Measurements from ENCODE around the gene BIRC3.

GRCh38 chr11:102346456-102346747 lies 29.1 kb downstream of the BIRC3 start:
- TF ChIP-seq, protein P1, sequence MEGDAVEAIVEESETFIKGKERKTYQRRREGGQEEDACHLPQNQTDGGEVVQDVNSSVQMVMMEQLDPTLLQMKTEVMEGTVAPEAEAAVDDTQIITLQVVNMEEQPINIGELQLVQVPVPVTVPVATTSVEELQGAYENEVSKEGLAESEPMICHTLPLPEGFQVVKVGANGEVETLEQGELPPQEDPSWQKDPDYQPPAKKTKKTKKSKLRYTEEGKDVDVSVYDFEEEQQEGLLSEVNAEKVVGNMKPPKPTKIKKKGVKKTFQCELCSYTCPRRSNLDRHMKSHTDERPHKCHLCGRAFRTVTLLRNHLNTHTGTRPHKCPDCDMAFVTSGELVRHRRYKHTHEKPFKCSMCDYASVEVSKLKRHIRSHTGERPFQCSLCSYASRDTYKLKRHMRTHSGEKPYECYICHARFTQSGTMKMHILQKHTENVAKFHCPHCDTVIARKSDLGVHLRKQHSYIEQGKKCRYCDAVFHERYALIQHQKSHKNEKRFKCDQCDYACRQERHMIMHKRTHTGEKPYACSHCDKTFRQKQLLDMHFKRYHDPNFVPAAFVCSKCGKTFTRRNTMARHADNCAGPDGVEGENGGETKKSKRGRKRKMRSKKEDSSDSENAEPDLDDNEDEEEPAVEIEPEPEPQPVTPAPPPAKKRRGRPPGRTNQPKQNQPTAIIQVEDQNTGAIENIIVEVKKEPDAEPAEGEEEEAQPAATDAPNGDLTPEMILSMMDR (IDR thresholded peaks at IDR 0.05) = no peak
- no peak for TF ChIP-seq ZFX (IDR thresholded peaks at IDR 0.05; ENCODE audit: borderline replicate concordance)

Data from 22Rv1 (cell line).